ENCODE results near the gene EGR2. TPM values are rescaled to one million over a fixed set of nuclear protein-coding genes. Genes with fewer than 3 reads are reported as not detected.

Gene EGR2
- total RNA-seq, 1 experiment from 2014 or later: 0.24 TPM

DNA sequence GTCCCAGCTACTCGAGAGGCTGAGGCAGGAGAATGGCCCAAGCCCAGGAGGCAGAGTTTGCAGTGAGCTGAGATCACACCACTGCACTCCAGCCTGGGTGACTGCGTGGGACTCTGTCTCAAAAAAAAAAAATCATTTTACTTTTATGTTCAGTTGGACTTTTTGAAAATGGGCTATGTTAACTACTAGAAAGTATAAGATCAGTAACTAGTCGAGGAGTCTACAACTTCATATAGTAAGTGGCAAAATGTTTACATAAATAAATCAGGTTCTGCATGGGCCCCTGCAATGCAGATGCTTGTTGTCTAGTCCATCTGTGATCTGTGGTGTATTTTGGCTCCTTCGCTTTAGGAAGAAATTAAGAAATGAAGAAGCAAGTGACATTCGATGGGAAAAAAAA lies 23.9 kb downstream of the EGR2 start:
- CTCF ChIA-PET: no interaction called here
- no peaks in the 10 kb centered on the region for H3F3A ChIP-seq (ENCODE audit: insufficient read depth, low read depth)
- H3K4me1 ChIP-seq (replicated peaks; ENCODE audit: insufficient read depth): no peaks in the 10 kb centered on the region
- no peak overlapping the region for H3K4me2 ChIP-seq
- no peaks in the 10 kb centered on the region for H3K9me2 ChIP-seq (ENCODE audit: insufficient read depth)
- H3K9me3 ChIP-seq (ENCODE audit: insufficient read depth, low read depth): no peaks in the 10 kb centered on the region
- no peaks in the 10 kb centered on the region for H3K27me3 ChIP-seq (ENCODE audit: insufficient read depth, low read depth)
- TF ChIP-seq, protein P1, sequence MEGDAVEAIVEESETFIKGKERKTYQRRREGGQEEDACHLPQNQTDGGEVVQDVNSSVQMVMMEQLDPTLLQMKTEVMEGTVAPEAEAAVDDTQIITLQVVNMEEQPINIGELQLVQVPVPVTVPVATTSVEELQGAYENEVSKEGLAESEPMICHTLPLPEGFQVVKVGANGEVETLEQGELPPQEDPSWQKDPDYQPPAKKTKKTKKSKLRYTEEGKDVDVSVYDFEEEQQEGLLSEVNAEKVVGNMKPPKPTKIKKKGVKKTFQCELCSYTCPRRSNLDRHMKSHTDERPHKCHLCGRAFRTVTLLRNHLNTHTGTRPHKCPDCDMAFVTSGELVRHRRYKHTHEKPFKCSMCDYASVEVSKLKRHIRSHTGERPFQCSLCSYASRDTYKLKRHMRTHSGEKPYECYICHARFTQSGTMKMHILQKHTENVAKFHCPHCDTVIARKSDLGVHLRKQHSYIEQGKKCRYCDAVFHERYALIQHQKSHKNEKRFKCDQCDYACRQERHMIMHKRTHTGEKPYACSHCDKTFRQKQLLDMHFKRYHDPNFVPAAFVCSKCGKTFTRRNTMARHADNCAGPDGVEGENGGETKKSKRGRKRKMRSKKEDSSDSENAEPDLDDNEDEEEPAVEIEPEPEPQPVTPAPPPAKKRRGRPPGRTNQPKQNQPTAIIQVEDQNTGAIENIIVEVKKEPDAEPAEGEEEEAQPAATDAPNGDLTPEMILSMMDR (conservative IDR thresholded peaks at IDR 0.05): no peak
- no peaks in the 10 kb centered on the region for H3K79me2 ChIP-seq (ENCODE audit: low read depth)
- H2AFZ ChIP-seq: no peak overlapping the region
- H3K27ac ChIP-seq: no peak overlapping the region
- H4K20me1 ChIP-seq (ENCODE audit: insufficient read depth): no peaks in the 10 kb centered on the region
- no peaks in the 10 kb centered on the region for H3K36me3 ChIP-seq (ENCODE audit: low read depth)
- POLR2A ChIA-PET (ENCODE audit: unreplicated experiment): no interaction called here
- intact Hi-C loops (cut with micrococcal nuclease; ENCODE audit: unreplicated experiment): no loop called here
- no TSS peak for BruUV-seq (replicated peaks)
- DNase-seq: no peak
- no peak overlapping the region for H3K4me3 ChIP-seq

DNA sequence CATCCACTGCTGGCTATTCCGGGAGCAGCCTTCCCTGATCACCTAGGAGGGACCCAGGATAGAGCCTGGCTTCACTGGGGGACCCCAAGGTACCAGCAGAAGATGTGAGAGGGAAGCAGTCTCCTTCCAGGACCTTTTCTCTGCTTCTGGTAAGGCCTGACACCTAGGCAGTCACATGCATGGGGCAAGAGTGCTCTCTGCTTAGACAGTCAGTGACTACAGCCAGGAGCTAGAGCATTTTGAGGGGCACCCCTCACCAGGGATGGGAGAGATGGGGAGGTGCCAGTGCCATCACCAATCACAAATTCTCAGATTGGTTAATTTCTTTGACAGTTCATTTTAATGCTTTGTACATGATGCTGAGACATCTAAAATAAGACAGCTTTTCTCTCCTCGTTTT lies 25.6 kb downstream of the EGR2 start:
- Histone ChIP-seq H4K20me1 (ENCODE audit: insufficient read depth) (no peaks in the 10 kb centered on the region), H3K9me3 (ENCODE audit: insufficient read depth, low read depth) (no peaks in the 10 kb centered on the region), H3K79me2 (ENCODE audit: low read depth) (no peaks in the 10 kb centered on the region), H3K27ac (no peak overlapping the region), H3K4me1 (replicated peaks; ENCODE audit: insufficient read depth) (no peaks in the 10 kb centered on the region), H3K9me2 (ENCODE audit: insufficient read depth) (no peaks in the 10 kb centered on the region), H3F3A (ENCODE audit: insufficient read depth, low read depth) (no peaks in the 10 kb centered on the region), H3K27me3 (ENCODE audit: insufficient read depth, low read depth) (no peaks in the 10 kb centered on the region; the same call in 1 of the 2 replicates), H2AFZ (no peak overlapping the region), H3K4me3 (no peak overlapping the region), H3K4me2 (no peak overlapping the region), H3K36me3 (ENCODE audit: low read depth) (no peaks in the 10 kb centered on the region)
- BruUV-seq (replicated peaks): no TSS peak
- intact Hi-C loops (cut with micrococcal nuclease; ENCODE audit: unreplicated experiment): no loop called here
- DNase-seq: peak in 1 of 2 experiments; percentile 18
- TF ChIP-seq, protein P1 (conservative IDR thresholded peaks at IDR 0.05): no peak
- no peak for TF ChIP-seq EZH2 (IDR thresholded peaks at IDR 0.05; ENCODE audit: low read depth)
- ChIA-PET POLR2A (ENCODE audit: unreplicated experiment) (no interaction called here), CTCF (no interaction called here)

DNA sequence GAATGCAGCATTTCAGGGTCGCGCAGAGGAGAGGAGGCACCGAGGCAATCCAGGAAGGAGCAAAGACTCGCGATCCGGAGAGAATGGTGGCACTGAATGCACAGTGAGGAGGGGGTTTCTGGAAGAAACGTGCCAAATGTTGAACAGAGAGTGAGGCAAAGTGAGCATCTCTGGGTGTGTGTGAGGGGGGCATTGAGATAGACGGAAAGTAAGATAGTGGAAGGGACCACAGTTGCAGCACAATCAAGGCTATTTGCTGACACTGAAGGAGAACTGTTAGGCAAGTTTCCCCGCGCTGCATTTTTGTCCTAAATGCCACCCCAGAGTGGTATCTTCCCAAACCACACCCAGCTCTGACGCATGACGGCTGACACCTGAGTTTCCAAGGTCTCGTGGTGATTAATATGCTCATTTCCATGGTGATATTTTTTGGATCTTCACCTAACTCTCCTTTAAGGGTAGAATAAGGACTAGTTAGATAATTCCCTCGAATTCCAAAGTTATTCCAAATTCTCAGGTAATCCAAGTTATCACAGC lies 26.1 kb downstream of the EGR2 start:
- no peaks in the 10 kb centered on the region for H3K79me2 ChIP-seq (ENCODE audit: low read depth)
- BruUV-seq (replicated peaks): no TSS peak
- no peak overlapping the region for H3K27ac ChIP-seq
- H3K4me1 ChIP-seq (replicated peaks; ENCODE audit: insufficient read depth): no peaks in the 10 kb centered on the region
- H3F3A ChIP-seq (ENCODE audit: insufficient read depth, low read depth): no peaks in the 10 kb centered on the region
- no peak overlapping the region for H2AFZ ChIP-seq
- peak in 1 of 2 experiments; percentile 3 for DNase-seq
- no peaks in the 10 kb centered on the region; the same call in 1 of the 2 replicates for H3K27me3 ChIP-seq (ENCODE audit: insufficient read depth, low read depth)
- intact Hi-C loops (cut with micrococcal nuclease; ENCODE audit: unreplicated experiment): no loop called here
- no peaks in the 10 kb centered on the region for H3K36me3 ChIP-seq (ENCODE audit: low read depth)
- no peaks in the 10 kb centered on the region for H3K9me2 ChIP-seq (ENCODE audit: insufficient read depth)
- no peaks in the 10 kb centered on the region for H3K9me3 ChIP-seq (ENCODE audit: insufficient read depth, low read depth)
- H3K4me2 ChIP-seq: no peak overlapping the region
- ChIA-PET POLR2A (ENCODE audit: unreplicated experiment) (no interaction called here), CTCF (no interaction called here)
- H4K20me1 ChIP-seq (ENCODE audit: insufficient read depth): no peaks in the 10 kb centered on the region
- TF ChIP-seq, protein P1 (conservative IDR thresholded peaks at IDR 0.05): no peak
- TF ChIP-seq EZH2 (IDR thresholded peaks at IDR 0.05; ENCODE audit: low read depth): no peak
- no peak overlapping the region for H3K4me3 ChIP-seq

All from PC-9 (cell line).